ENCODE data around the gene OR4Q2.
"Not testable (repeated sequence)": the region's sequence is repeated elsewhere in the genome, so short reads cannot be mapped to it uniquely, and the experiment has no call there.

The OR4Q2 gene

GRCh38 chr14:20001863-20002262 lies at the start of gene OR4Q2:
TSS of gene OR4Q2 (plus strand) at chr14:20002163.
- DNase-seq, result no peak

GRCh38 chr14:19969735-19970134 lies 32.2 kb upstream of the OR4Q2 start:
- not testable (repeated sequence) for DNase-seq

GRCh38 chr14:19974844-19975243 lies 27.1 kb upstream of the OR4Q2 start:
- no peak for DNase-seq

GRCh38 chr14:19975291-19975690 lies 26.7 kb upstream of the OR4Q2 start, which contains the start of gene OR4K15:
TSS of gene OR4K15 (plus strand) at chr14:19975591. CDS start at chr14:19975591, 0 bp downstream.
- DNase-seq, result no peak

- no peak for DNase-seq
Measured at GRCh38 chr14:19993438-19993837, 8.5 kb upstream of the OR4Q2 start.

GRCh38 chr14:20002319-20002718 lies 356 bp downstream of the OR4Q2 start:
- no peak for DNase-seq

GRCh38 chr14:20008156-20008555 lies 6.2 kb downstream of the OR4Q2 start:
- DNase-seq, result no peak

- no peak for DNase-seq
Measured at GRCh38 chr14:20019257-20019865, 17.4 kb downstream of the OR4Q2 start, which contains the start of gene OR4K14. TSS of gene OR4K14 (minus strand) at chr14:20019307. CDS start at chr14:20015193, 4,114 bp downstream.

GRCh38 chr14:20031058-20031457 lies 29.1 kb downstream of the OR4Q2 start:
- no peak for DNase-seq

- no peak for DNase-seq
Measured at GRCh38 chr14:20035449-20035848, 33.5 kb downstream of the OR4Q2 start.

GRCh38 chr14:20035938-20036337 lies 34.0 kb downstream of the OR4Q2 start, which contains the start of gene OR4K13:
TSS of gene OR4K13 (minus strand) at chr14:20036038. CDS start at chr14:20034758, 1,280 bp downstream.
- no peak for DNase-seq

GRCh38 chr14:20044243-20044642 lies 42.3 kb downstream of the OR4Q2 start:
- DNase-seq, result no peak

GRCh38 chr14:20048202-20048601 lies 46.2 kb downstream of the OR4Q2 start:
- DNase-seq, result no peak

All from NCI-H524 (cell line).